DND-41 (cell line): ENCODE measurements around the gene RAD51B.

ENCODE experiments used
- ATAC-seq: fragments of 200-7000 bp; cut with Tn5 transposase; 3 replicates; pipeline ENCODE4 v1.9.1; 2021; ENCODE audit warnings: low read depth; ENCODE audit not compliant: insufficient read depth
- DNase-seq: peaks from one replicate; pipeline ENCODE4 v3.0.0-alpha.2; 2020
- H2AFZ ChIP-seq: 2 replicates; pipeline ENCODE4 v1.6.0; 2012; ENCODE audit warnings: low read depth, low read length
- H3K27ac ChIP-seq: 2 replicates; pipeline ENCODE4 v1.5.1; 2012; ENCODE audit warnings: low read length, inconsistent platforms
- H3K27me3 ChIP-seq: fragments of 200-600 bp; sonication (generic); 2 replicates; pipeline ENCODE4 v1.6.0; 2012; ENCODE audit warnings: low read length, mild to moderate bottlenecking, inconsistent platforms; ENCODE audit not compliant: insufficient read depth, poor library complexity
- H3K36me3 ChIP-seq: 2 replicates; pipeline ENCODE4 v1.5.1; 2012; ENCODE audit warnings: low read length, inconsistent platforms; ENCODE audit not compliant: insufficient read depth
- H3K4me1 ChIP-seq: 2 replicates; pipeline ENCODE4 v1.5.1; 2012; ENCODE audit warnings: mild to moderate bottlenecking, low read length; ENCODE audit not compliant: insufficient read depth
- H3K4me2 ChIP-seq: 2 replicates; pipeline ENCODE4 v1.6.0; 2012; ENCODE audit warnings: mild to moderate bottlenecking, moderate library complexity, low read length, inconsistent platforms; ENCODE audit not compliant: insufficient read depth
- H3K4me3 ChIP-seq, 2 experiments: fragments of 200-600 bp in 1 of 2; shearing (Covaris generic) in 1 of 2; 2 replicates each; pipeline ENCODE4 v1.5.1; 2012 to 2016; ENCODE audit warnings: inconsistent platforms in 2 of 2, low read length in 2 of 2, mild to moderate bottlenecking in 2 of 2, low read depth in 1 of 2, moderate library complexity in 1 of 2
- H3K79me2 ChIP-seq: 2 replicates; pipeline ENCODE4 v1.6.0; 2012; ENCODE audit warnings: low read length, inconsistent platforms; ENCODE audit not compliant: insufficient read depth
- H3K9ac ChIP-seq: 2 replicates; pipeline ENCODE4 v1.6.0; 2012; ENCODE audit warnings: low read depth, mild to moderate bottlenecking, inconsistent platforms, low read length, moderate library complexity
- H3K9me3 ChIP-seq: 2 replicates; pipeline ENCODE4 v1.5.1; 2012; ENCODE audit warnings: low read length, moderate library complexity, mild to moderate bottlenecking, inconsistent platforms; ENCODE audit not compliant: insufficient read depth, severe bottlenecking
- H4K20me1 ChIP-seq: 2 replicates; pipeline ENCODE4 v1.6.0; 2012; ENCODE audit warnings: low read length; ENCODE audit not compliant: insufficient read depth
- EZH2 ChIP-seq: IDR thresholded peaks from 3 replicates; pipeline ENCODE4 v1.6.1; 2012; ENCODE audit warnings: borderline replicate concordance, low read depth, mild to moderate bottlenecking, moderate library complexity, low read length, inconsistent platforms; ENCODE audit not compliant: severe bottlenecking
- TF ChIP-seq, protein P1 (sequence below): IDR thresholded peaks from 2 replicates; pipeline ENCODE4 v1.5.1; 2012; ENCODE audit warnings: borderline replicate concordance, low read length, moderate library complexity, mild to moderate bottlenecking; ENCODE audit not compliant: poor library complexity, severe bottlenecking; ENCODE audit errors: extremely low read depth

RAD51B gene

GRCh38 chr14:68089146-68089731, 269.7 kb downstream of the RAD51B start:
- TF ChIP-seq EZH2: no peak
- TF ChIP-seq, protein P1, sequence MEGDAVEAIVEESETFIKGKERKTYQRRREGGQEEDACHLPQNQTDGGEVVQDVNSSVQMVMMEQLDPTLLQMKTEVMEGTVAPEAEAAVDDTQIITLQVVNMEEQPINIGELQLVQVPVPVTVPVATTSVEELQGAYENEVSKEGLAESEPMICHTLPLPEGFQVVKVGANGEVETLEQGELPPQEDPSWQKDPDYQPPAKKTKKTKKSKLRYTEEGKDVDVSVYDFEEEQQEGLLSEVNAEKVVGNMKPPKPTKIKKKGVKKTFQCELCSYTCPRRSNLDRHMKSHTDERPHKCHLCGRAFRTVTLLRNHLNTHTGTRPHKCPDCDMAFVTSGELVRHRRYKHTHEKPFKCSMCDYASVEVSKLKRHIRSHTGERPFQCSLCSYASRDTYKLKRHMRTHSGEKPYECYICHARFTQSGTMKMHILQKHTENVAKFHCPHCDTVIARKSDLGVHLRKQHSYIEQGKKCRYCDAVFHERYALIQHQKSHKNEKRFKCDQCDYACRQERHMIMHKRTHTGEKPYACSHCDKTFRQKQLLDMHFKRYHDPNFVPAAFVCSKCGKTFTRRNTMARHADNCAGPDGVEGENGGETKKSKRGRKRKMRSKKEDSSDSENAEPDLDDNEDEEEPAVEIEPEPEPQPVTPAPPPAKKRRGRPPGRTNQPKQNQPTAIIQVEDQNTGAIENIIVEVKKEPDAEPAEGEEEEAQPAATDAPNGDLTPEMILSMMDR: no peak

GRCh38 chr14:68094158-68094557, 274.6 kb downstream of the RAD51B start:
- Histone ChIP-seq H3K9ac (no peak overlapping the region), H3K27ac (no peak overlapping the region), H2AFZ (no peak overlapping the region), H3K27me3 (no peaks in the 10 kb centered on the region), H3K36me3 (no peaks in the 10 kb centered on the region), H3K4me2 (no peak overlapping the region), H3K79me2 (no peaks in the 10 kb centered on the region), H3K4me1 (no peaks in the 10 kb centered on the region), H3K9me3 (peaks cover 2% of the 10 kb centered on the region), H4K20me1 (no peaks in the 10 kb centered on the region), H3K4me3 (no peak overlapping the region)
- DNase-seq: no peak
- ATAC-seq: no peak
- TF ChIP-seq, protein P1: no peak
- no peak for TF ChIP-seq EZH2

More at GRCh38 chr14:68089146-68089731, 269.7 kb downstream of the RAD51B start:
- Histone ChIP-seq H3K4me2 (no peak overlapping the region), H4K20me1 (no peaks in the 10 kb centered on the region), H2AFZ (no peak overlapping the region), H3K4me1 (peaks cover 6% of the 10 kb centered on the region; the same call in 1 of the 2 replicates), H3K9ac (no peak overlapping the region), H3K27ac (no peak overlapping the region), H3K79me2 (no peaks in the 10 kb centered on the region), H3K27me3 (no peaks in the 10 kb centered on the region), H3K4me3 (no peak overlapping the region), H3K36me3 (no peaks in the 10 kb centered on the region), H3K9me3 (no peaks in the 10 kb centered on the region)
- ATAC-seq: no peak
- DNase-seq: no peak

DNA sequence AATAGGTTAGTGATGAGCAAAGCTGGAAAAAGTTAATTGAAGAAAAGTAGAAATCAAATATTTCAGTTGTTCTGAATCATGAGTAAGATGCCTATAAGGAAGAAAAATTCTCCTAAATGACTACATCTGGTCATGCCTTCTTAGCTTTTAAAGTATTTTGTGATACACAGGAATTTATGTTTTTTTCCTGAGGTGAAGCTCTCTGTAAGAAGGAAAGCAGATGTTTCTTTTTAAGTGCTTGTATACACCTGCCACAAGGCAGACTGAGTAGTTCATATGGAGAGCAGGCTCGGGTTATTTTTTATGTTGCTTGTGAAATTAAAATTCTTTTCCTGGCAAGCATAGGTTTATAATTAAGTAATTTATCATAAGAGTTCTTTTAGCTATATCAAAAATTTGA, 275.2 kb downstream of the RAD51B start:
- no peak for DNase-seq
- no peak for ATAC-seq
- no peak overlapping the region for H3K27ac ChIP-seq

More for the DNA sequence above, 275.2 kb downstream of the RAD51B start:
- no peaks in the 10 kb centered on the region for H3K4me1 ChIP-seq
- H2AFZ ChIP-seq: no peak overlapping the region
- H3K27me3 ChIP-seq: no peaks in the 10 kb centered on the region
- no peaks in the 10 kb centered on the region for H4K20me1 ChIP-seq
- no peak overlapping the region for H3K4me2 ChIP-seq
- H3K4me3 ChIP-seq: no peak overlapping the region
- peaks cover 2% of the 10 kb centered on the region for H3K9me3 ChIP-seq
- H3K9ac ChIP-seq: no peak overlapping the region
- H3K36me3 ChIP-seq: no peaks in the 10 kb centered on the region
- TF ChIP-seq EZH2: no peak
- TF ChIP-seq, protein P1: no peak
- H3K79me2 ChIP-seq: no peaks in the 10 kb centered on the region
